Loucy (cell line): ENCODE results near the gene PIP5K1C.

Experiments
- H2AFZ ChIP-seq: fragments of 200-600 bp; sonication (generic); 2 replicates; pipeline ENCODE4 v1.6.0; 2016; ENCODE audit warnings: antibody characterized with exemption, mild to moderate bottlenecking, low read length, moderate library complexity
- H3F3A ChIP-seq: fragments of 200-600 bp; 2 replicates; pipeline ENCODE4 v1.6.0; 2016; ENCODE audit warnings: antibody characterized with exemption, low read depth, mild to moderate bottlenecking
- H3K27me3 ChIP-seq: fragments of 200-600 bp; sonication (generic); 2 replicates; pipeline ENCODE4 v1.6.1; 2014; ENCODE audit warnings: low read length, mild to moderate bottlenecking; ENCODE audit not compliant: insufficient read depth, poor library complexity, severe bottlenecking
- H3K36me3 ChIP-seq: fragments of 200-600 bp; sonication (generic); 2 replicates; pipeline ENCODE4 v1.6.1; 2016; ENCODE audit warnings: low read length; ENCODE audit not compliant: insufficient read depth
- H3K4me1 ChIP-seq: fragments of 200-600 bp; sonication (generic); 2 replicates; pipeline ENCODE4 v1.5.1; 2014; ENCODE audit warnings: low read length, mild to moderate bottlenecking; ENCODE audit not compliant: insufficient read depth, poor library complexity, severe bottlenecking
- H3K4me2 ChIP-seq: fragments of 200-600 bp; sonication (generic); 2 replicates; pipeline ENCODE4 v1.6.0; 2014; ENCODE audit warnings: antibody characterized with exemption, low read length, low read depth, mild to moderate bottlenecking; ENCODE audit not compliant: poor library complexity, severe bottlenecking
- H3K4me3 ChIP-seq: fragments of 200-600 bp; sonication (generic); 2 replicates; pipeline ENCODE4 v1.5.1; 2014; ENCODE audit warnings: low read length, mild to moderate bottlenecking, mixed read lengths; ENCODE audit not compliant: poor library complexity, severe bottlenecking
- H3K79me2 ChIP-seq: fragments of 200-600 bp; sonication (generic); 2 replicates; pipeline ENCODE4 v1.6.1; 2014; ENCODE audit warnings: low read length; ENCODE audit not compliant: insufficient read depth
- H3K9ac ChIP-seq: fragments of 200-600 bp; sonication (generic); 2 replicates; pipeline ENCODE4 v1.6.0; 2014; ENCODE audit warnings: mild to moderate bottlenecking, low read depth, low read length, moderate library complexity; ENCODE audit not compliant: poor library complexity, severe bottlenecking
- H3K9me2 ChIP-seq: fragments of 200-600 bp; sonication (generic); replicated peaks from 2 replicates; pipeline ENCODE4 v1.6.1; 2016; ENCODE audit warnings: low read depth, low read length, mixed read lengths
- H3K9me3 ChIP-seq: fragments of 200-600 bp; sonication (generic); 2 replicates; pipeline ENCODE4 v1.6.1; 2014; ENCODE audit warnings: mild to moderate bottlenecking, antibody characterized with exemption, low read length, low read depth; ENCODE audit not compliant: insufficient read depth
- H4K20me1 ChIP-seq: fragments of 200-600 bp; sonication (generic); 2 replicates; pipeline ENCODE4 v1.6.0; 2014; ENCODE audit warnings: antibody characterized with exemption, low read length, mild to moderate bottlenecking; ENCODE audit not compliant: insufficient read depth, poor library complexity, severe bottlenecking
- EZH2phosphoT487 ChIP-seq: fragments of 200-600 bp; IDR thresholded peaks from 2 replicates; pipeline ENCODE4 v1.6.1; 2018; ENCODE audit warnings: antibody characterized with exemption, mild to moderate bottlenecking, moderate library complexity, borderline replicate concordance
- TF ChIP-seq, protein P1 (sequence below): fragments of 200-600 bp; sonication (generic); conservative IDR thresholded peaks from 2 replicates; pipeline ENCODE4 v1.5.1; 2014; ENCODE audit warnings: mild to moderate bottlenecking, antibody characterized with exemption, low read length

The PIP5K1C gene

DNA sequence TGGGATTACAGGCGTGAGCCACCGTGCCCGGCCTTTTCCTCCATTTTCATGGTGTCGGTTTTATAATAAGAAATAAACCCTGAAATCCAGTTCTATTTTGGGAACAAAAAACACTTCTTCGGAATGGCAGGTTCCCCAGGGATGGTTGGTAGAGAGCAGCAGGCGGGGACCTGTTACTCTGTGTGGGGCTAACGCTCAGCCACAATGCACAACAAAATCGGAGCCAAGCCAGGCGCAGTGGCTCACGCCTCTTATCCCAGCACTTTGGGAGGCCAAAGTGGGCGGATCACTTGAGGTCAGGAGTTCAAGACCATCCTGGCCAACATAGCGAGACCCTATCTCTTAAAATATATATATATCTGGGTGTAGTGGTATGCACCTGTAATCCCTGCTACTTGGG is 99.2 kb downstream of the PIP5K1C start:
- H3K9me2 ChIP-seq, result no peaks in the 10 kb centered on the region
- H3F3A ChIP-seq, result no peaks in the 10 kb centered on the region
- no peaks in the 10 kb centered on the region for H3K36me3 ChIP-seq
- H4K20me1 ChIP-seq, result no peaks in the 10 kb centered on the region
- no peak overlapping the region for H3K9ac ChIP-seq
- H3K4me3 ChIP-seq, result no peak overlapping the region
- no peaks in the 10 kb centered on the region for H3K9me3 ChIP-seq
- no peaks in the 10 kb centered on the region for H3K27me3 ChIP-seq
- no peak overlapping the region for H2AFZ ChIP-seq
- H3K4me2 ChIP-seq, result no peak overlapping the region
- peaks cover 7% of the 10 kb centered on the region for H3K4me1 ChIP-seq
- no peak for TF ChIP-seq EZH2phosphoT487
- TF ChIP-seq, protein P1, sequence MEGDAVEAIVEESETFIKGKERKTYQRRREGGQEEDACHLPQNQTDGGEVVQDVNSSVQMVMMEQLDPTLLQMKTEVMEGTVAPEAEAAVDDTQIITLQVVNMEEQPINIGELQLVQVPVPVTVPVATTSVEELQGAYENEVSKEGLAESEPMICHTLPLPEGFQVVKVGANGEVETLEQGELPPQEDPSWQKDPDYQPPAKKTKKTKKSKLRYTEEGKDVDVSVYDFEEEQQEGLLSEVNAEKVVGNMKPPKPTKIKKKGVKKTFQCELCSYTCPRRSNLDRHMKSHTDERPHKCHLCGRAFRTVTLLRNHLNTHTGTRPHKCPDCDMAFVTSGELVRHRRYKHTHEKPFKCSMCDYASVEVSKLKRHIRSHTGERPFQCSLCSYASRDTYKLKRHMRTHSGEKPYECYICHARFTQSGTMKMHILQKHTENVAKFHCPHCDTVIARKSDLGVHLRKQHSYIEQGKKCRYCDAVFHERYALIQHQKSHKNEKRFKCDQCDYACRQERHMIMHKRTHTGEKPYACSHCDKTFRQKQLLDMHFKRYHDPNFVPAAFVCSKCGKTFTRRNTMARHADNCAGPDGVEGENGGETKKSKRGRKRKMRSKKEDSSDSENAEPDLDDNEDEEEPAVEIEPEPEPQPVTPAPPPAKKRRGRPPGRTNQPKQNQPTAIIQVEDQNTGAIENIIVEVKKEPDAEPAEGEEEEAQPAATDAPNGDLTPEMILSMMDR, result no peak
- no peaks in the 10 kb centered on the region for H3K79me2 ChIP-seq

DNA sequence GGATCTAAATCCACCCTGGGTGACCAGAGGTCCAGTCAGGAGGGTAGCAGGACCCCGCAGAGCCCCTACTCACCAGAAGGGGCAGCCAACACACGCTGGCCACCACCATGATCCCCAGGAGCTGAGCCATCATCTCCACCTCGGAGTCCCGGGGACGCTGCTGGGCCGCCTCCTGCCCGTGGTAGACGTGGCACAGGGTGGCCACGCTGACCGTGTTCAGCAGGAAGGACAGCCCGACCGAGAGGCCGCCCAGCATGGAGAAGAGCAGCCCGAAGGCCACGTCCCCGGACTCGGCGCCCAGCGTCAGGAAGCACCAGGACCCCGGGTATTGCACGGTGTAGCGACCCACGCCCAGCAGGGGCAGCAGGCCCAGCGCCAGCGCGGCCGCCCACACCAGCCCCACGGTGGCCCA is 100.5 kb downstream of the PIP5K1C start:
- Histone ChIP-seq H3K79me2 (no peaks in the 10 kb centered on the region), H2AFZ (no peak overlapping the region), H3K4me1 (no peaks in the 10 kb centered on the region), H3F3A (no peaks in the 10 kb centered on the region), H3K9ac (no peak overlapping the region), H3K27me3 (no peaks in the 10 kb centered on the region), H4K20me1 (no peaks in the 10 kb centered on the region), H3K4me3 (no peak overlapping the region), H3K9me3 (no peaks in the 10 kb centered on the region), H3K4me2 (no peak overlapping the region), H3K36me3 (no peaks in the 10 kb centered on the region), H3K9me2 (no peaks in the 10 kb centered on the region)
- no peak for TF ChIP-seq EZH2phosphoT487
- TF ChIP-seq, protein P1, result peak; percentile 25; the same call in 1 of the 2 replicates

DNA sequence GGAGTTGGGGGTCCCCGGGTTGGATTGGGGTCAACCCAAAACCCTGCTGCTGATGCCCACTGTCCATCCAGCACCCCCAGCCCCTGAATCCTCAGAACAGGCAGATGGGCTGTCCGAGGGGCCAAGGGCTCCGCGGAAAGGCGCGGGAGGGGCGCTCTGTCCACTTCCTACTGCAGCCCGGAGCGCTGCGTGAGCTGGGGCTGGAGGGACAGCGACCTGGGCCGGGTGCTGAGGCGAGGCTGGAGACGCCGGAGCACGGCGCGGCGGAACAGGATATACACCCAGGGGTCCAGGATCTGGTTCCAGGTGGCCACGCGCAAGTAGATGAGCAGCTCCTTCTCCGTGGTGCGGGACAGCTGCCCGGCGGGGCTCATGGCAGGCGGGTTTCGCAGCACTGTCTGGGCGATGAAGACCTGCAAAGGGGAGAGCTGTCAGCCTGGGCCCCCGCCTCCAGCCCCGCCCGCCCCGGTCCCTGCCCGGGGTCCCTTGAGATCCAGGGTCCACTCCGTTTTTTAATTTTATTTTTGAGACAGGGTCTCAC is 104.7 kb downstream of the PIP5K1C start:
- peaks cover 6% of the 10 kb centered on the region; the same call in 1 of the 2 replicates for H3K9me3 ChIP-seq
- no peak overlapping the region for H2AFZ ChIP-seq
- H3K4me2 ChIP-seq, result no peak overlapping the region
- no peaks in the 10 kb centered on the region for H3K4me1 ChIP-seq
- no peaks in the 10 kb centered on the region for H3K27me3 ChIP-seq
- no peaks in the 10 kb centered on the region for H3F3A ChIP-seq
- H4K20me1 ChIP-seq, result no peaks in the 10 kb centered on the region
- H3K9ac ChIP-seq, result no peak overlapping the region
- no peaks in the 10 kb centered on the region for H3K36me3 ChIP-seq
- no peaks in the 10 kb centered on the region for H3K79me2 ChIP-seq
- H3K9me2 ChIP-seq, result no peaks in the 10 kb centered on the region
- no peak overlapping the region for H3K4me3 ChIP-seq
- TF ChIP-seq, protein P1, result no peak
- no peak for TF ChIP-seq EZH2phosphoT487
